NCI-H2227 (cell line): ENCODE results near the gene HSDL1.

Source experiments
- DNase-seq: peaks from one replicate; lab custom pipeline; 2025; ENCODE audit not compliant: unreplicated experiment; lab: John Stamatoyannopoulos, UW

The HSDL1 gene

GRCh38 chr16:84084570-84085270, 60.3 kb downstream of the HSDL1 start:
- DNase-seq = peak; percentile 45

GRCh38 chr16:84082835-84083569, 62.0 kb downstream of the HSDL1 start:
- no peak for DNase-seq

GRCh38 chr16:84082110-84082509, 62.9 kb downstream of the HSDL1 start:
- no peak for DNase-seq

GRCh38 chr16:84081446-84081989, 63.5 kb downstream of the HSDL1 start:
- no peak for DNase-seq

GRCh38 chr16:84080813-84081212, 64.2 kb downstream of the HSDL1 start:
- no peak for DNase-seq

GRCh38 chr16:84080378-84080777, 64.6 kb downstream of the HSDL1 start:
- DNase-seq = no peak

GRCh38 chr16:84079664-84080063, 65.3 kb downstream of the HSDL1 start:
- DNase-seq = no peak

- no peak for DNase-seq
These were observed 69.6 kb downstream of the HSDL1 start for GRCh38 chr16:84075376-84075775.

- no peak for DNase-seq
These were observed 70.3 kb downstream of the HSDL1 start for GRCh38 chr16:84074721-84075120.
